HPDE6-E6E7 (cell line): ENCODE results near the gene PRDM16.
"Not testable (repeated sequence)": the region's sequence is repeated elsewhere in the genome, so short reads cannot be mapped to it uniquely, and the experiment has no call there.

Experiments
- DNase-seq: peaks from one replicate; pipeline ENCODE4 v3.0.0; 2011; ENCODE audit warnings: missing footprints; ENCODE audit errors: extremely low spot score

Gene PRDM16

GRCh38 chr1:3082051-3082450 is 13.0 kb downstream of the PRDM16 start:
- no peak for DNase-seq

DNA sequence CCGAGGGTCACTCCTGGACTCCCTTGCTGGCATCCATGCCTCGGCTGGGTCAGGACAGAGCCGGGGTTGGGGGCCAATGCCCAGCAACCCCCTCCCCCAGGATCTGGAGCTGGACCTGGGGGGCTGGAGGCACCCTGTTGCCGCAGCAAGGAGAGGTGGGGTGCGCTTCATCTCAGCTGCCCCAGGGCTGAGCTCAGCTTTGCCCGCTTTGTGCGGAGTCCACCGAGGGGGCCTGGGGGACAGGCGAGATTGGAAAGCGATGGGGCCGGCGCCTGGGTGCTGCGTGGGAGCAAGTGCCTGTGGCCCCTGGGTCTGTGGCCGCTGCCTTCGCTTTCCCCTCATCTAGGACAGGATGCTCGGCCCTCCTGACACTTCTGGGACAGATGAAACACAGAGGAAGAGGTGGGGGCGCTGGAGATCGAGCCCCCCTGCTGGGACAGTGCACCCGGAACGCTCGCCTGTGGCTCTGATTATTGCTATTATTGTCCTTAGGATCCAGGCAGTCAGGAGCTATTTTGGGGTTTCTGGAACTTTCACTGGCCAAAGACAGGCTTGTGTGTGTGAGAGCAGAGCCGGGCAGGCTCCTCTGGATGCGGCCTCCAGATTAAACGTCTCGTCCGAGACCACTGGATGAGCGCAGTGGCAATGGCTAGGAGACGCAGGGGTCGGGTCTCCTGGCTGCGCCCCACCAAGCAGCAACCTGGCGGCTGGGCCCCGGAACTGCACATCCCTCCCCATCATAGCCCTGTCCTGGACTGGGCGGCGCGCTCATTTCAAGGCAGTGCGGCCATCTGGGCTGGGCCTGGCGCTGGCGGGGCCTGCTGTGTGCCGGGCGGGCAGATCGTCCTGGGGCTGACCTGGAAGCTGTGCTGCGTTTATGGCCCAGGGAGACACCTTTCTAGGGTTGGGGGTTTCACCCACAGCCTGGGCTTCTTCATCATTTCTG is 13.8 kb downstream of the PRDM16 start:
- DNase-seq = no peak

DNA sequence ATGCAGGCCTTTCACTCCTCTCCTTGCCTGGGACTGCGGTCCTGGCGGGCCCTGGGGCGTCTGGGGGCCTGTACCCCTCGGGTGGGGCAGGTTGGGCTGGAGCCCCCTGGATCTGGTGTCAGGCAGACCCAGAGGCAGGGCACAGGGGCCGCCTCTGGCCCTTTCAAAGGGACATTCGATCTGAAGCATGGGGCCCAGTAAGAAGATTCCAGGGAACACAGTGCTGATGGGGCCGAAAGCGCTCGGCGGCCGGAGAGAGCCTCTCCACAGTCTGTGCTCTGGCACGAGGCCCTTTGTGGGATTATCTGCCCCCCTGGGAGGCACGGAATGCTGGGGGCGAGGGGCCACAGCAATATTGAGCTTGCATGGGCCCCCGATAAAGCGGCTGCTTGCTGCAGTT is 15.2 kb downstream of the PRDM16 start:
- no peak for DNase-seq

DNA sequence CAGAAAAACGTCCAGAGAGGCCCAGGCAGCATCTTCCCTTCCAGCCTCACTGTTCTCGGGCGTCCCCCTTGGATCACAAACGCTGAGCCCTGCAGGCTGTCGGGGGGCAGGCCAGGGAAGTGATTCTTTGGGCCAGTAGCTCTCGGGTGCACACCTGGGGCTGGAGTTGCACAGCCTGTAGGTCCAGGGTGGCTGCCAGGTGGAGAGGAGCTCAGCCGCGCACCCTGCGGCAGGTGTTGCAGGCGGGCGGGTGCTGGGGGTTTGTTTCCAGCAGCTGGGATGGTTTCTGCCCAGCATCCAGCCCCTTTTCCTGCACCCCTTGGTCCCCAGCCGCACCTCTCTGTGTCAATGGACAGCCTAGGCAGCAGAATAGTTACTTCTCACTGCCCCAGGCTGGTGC is 15.7 kb downstream of the PRDM16 start:
- no peak for DNase-seq

- no peak for DNase-seq
Measured at GRCh38 chr1:3085721-3086120, 16.7 kb downstream of the PRDM16 start.

DNA sequence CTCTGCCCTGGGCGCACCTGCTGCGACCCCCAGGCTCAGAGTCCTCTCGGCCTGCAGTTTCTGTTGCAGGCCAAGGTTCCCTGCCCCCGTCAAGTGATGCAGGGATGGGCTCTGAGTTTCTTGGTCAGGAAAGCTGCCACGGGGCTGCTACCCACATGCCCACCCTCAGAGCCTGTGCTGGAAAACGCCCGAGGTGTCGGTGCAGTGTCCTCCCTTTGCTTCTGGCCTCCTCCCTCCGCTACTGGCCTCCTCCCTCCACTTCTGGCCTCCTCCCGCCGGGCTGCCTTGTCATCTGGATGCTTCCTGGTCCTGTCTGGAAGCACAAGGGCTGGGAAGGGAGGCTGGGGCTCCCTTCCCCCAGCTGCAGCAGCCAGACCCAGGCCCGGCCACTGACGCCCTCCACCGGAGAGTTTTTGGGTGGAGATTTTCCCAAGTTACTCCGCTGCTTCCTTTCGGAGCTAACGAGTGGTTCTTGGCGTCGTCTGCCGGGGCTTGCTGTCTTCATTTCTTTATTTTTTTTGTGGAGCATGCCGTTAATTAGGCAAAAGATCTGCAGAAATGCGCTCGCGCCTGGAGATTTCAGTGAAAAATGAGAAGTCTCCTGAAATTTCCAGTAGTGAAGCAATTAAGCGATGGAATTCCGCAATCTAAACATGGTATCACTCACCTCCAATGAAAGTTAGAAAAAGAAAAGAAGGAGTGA is 17.4 kb downstream of the PRDM16 start:
- DNase-seq = no peak

DNA sequence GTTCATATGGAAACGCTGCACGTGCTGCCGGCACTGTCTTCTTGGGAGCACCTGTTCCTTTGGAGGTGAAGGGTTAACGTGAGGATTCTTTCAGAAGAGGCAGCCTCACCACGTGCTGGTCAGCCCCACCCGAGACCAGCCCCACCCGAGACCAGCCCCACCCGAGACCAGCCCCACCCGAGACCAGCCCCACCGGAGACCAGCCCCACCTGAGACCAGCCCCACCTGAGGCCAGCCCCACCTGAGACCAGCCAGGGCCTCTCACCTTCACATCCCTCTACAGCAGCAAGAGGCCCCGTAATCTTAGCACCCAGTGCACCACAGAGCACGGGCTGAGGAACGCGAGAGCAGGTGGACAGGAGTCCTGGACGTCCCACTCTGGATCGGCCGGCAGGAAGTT is 18.0 kb downstream of the PRDM16 start:
- no peak for DNase-seq

GRCh38 chr1:3087946-3088668 is 19.1 kb downstream of the PRDM16 start:
- DNase-seq = not testable (repeated sequence)

- DNase-seq = no peak
Measured at GRCh38 chr1:3089490-3089889, 20.5 kb downstream of the PRDM16 start.

DNA sequence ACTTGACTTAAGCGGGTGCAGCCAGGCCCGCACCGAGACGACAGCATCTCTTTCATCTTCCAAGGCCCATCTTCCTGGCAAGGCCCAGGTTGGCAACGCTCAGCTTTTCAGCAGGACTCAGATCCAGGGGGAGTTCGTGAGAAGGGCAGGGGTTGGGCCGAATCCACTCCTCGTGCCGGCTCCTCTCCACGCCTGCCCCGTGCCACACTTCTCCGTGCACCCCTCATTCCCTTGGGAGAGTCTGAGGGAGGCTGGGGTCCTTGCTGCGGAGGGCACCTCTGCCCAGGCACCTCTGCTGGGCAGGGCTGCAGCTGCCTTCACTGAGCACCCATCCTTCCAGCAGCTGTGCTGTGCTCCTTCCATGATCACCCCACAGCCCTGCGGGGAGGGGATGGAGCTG is 22.3 kb downstream of the PRDM16 start:
- no peak for DNase-seq

- no peak for DNase-seq
Measured at GRCh38 chr1:3092530-3092929, 23.5 kb downstream of the PRDM16 start.

DNA sequence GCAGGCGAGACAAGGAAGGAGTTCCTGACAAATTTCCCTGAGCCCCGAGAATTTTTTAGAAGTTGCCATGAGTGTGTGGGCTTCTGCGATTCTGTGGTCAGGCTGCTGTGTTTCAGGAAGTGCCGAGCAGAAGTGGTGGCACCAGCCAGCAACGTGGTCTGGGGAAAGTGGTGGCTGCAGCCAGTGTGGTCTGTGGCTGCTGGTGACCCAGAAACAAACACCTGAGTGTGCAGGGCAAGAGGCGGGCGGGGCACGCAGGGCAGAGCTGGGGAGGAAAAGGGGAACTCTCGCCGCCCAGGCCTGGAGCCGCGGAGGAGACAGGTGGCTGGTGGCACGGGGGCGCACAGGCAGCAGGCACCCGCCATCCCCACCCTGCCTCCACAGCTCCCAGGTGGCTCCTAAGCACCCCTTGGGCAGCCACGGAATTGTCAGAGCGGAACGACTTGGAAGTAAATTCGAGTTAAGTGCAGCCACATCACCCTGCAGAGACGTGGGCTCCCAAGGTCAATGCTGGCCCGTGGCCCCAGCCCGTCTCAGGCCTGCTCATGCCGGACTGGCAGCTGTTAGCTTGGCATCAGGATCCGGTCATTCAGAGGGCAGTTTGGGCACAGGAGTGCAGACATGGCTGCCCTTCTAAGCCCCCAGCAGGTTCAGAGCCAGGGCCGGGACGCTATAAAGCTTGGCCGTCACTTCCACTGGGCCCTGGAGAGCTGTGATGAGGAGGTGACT is 25.1 kb downstream of the PRDM16 start:
- no peak for DNase-seq

GRCh38 chr1:3094863-3095780 is 26.1 kb downstream of the PRDM16 start:
- DNase-seq = no peak

- DNase-seq = no peak
Measured at GRCh38 chr1:3096345-3096744, 27.3 kb downstream of the PRDM16 start.

DNA sequence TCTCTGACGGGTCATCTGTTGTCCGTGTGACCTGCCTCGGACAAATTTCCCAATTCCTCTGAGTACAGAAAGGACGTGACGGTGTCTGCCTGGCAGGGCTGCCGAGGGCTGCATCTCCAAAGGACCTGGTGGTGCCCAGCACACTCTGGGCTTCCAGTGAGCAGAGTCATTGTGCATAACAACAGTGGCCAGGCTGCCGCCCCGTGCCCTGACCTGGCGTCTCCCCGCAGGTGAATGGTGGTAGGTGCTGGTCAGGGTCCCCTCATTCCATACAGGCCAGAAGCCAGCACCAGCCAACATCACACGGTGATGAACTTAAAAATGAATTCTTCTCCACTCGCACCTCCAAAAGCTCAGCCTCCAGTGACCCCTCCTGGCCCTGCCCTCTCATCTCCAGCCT is 28.2 kb downstream of the PRDM16 start:
- DNase-seq = no peak

DNA sequence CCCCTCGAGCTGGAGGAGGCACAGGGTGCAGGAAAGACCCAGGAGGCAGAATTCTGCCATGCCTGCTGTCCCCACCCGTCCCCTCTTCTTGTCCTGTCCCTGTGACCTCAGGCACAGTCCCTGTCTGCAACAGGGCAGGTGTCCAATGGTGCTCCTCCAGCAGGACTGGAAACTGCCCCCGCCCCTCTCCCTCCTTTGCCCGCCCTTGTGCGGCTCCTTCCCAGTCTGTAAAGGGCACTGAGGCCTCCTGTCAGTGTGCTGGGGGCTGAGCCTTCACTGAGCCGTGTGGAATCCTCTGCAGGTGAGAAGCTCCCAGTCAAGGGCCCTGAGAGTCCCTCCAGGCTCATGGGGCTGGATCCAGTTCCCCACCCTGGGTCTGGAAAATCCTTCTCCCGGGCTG is 28.9 kb downstream of the PRDM16 start:
- DNase-seq = no peak

GRCh38 chr1:3099861-3100260 is 30.9 kb downstream of the PRDM16 start:
- no peak for DNase-seq

DNA sequence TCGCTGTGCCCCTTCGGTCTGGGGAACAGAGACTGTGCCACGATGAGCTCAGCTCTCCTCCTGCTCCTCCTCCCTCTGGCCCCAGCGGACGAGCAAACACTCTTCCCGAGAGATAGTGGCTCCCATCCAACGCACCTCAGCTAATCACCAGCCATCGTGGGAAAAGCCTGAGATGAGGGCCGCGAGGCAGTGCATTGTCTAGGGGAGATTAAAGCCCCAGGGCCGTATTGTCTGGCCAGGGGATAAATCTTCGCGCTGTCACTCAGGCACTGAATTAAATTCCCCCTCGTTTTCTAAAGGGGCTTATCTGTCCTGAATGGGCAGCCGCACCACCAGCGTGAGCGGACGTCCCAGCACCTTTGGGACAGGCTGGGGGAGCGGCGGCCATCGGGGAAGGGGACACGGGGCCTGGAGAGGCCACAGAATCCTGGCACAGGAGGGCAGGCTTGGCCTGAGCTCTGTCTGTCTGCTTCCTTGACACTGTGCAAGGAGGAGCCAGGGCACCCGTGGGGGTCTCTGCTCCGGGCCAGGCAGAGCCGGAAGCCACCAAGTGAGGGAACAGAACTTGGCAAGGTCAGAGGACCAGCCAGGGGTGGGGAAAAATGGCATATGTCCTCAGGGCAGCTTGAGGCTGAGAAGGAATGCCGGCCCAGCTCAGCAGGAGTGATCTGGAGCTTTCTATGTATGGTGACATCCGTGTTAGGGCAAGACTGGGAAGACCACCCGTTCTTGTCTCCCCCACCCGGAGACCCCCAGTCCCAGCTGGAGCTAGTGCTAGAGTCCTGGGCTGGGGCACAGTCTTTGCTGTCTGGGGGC is 32.3 kb downstream of the PRDM16 start:
- DNase-seq = no peak

DNA sequence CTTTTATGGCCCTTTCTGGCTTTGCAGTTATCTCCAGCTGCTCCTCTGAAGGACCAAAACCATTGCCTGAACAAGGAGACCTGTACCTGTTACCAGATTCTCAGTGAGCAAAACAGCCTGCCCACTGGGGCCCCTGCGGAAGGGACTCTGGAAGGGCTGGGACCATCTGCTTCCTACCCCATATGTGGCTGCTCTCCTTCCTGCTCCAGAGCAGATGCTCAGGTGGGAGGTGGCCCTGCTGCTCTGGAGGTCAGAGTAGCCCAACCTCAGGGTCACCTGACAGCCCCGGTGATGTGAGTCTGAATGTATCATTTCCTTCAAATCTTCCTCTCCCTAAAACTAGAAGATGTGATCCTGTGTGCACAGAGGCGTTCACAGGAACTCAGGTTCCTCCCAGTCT is 33.6 kb downstream of the PRDM16 start:
- no peak for DNase-seq
